ENCODE measurements around the gene RPS19.

- TF ChIP-seq EZH2 (IDR thresholded peaks at IDR 0.05; ENCODE audit: low read length) (no peak), CTCF (optimal IDR thresholded peaks at IDR 0.05 in 1 of 3, IDR thresholded peaks at IDR 0.05 in 1 of 3, conservative IDR thresholded peaks at IDR 0.05 in 1 of 3; ENCODE audit: extremely low read depth in 1 of 3, insufficient read depth in 2 of 3, low read length in 3 of 3) (no peak)
Observed at GRCh38 chr19:41864374-41864773, 4.3 kb downstream of the RPS19 start.

Measured in keratinocyte (primary cell).